22Rv1 (cell line): ENCODE data around the gene CCL17.
A peak's percentile ranks its signal among the peaks of the same experiment; 100 is the strongest.

Experiments used
- H3K27ac ChIP-seq: fragments of 450-650 bp; 2 replicates; pipeline ENCODE4 v1.5.1; 2017
- CTCF ChIP-seq: fragments of 450-650 bp; IDR thresholded peaks from 2 replicates; pipeline ENCODE4 v1.5.1; 2017; ENCODE audit warnings: mild to moderate bottlenecking
- ZFX ChIP-seq: fragments of 450-650 bp; IDR thresholded peaks from 2 replicates; pipeline ENCODE4 v1.6.1; 2017; ENCODE audit warnings: antibody characterized with exemption, borderline replicate concordance

The CCL17 gene

GRCh38 chr16:57360321-57360935, 44.1 kb upstream of the CCL17 start:
- TF ChIP-seq ZFX (no peak), CTCF (no peak)
- no peak overlapping the region for H3K27ac ChIP-seq

- TF ChIP-seq ZFX (no peak), CTCF (no peak)
- H3K27ac ChIP-seq, result peak overlapping the region; percentile 56
Measured at GRCh38 chr16:57361404-57361803, 43.2 kb upstream of the CCL17 start.

DNA sequence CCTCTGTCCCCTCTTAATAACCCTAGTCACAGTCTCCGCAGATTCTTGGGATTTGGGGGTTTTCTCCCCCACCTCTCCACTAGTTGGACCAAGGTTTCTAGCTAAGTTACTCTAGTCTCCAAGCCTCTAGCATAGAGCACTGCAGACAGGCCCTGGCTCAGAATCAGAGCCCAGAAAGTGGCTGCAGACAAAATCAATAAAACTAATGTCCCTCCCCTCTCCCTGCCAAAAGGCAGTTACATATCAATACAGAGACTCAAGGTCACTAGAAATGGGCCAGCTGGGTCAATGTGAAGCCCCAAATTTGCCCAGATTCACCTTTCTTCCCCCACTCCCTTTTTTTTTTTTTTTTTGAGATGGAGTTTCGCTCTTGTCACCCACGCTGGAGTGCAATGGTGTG, 40.4 kb upstream of the CCL17 start:
- TF ChIP-seq CTCF, result no peak
- TF ChIP-seq ZFX, result no peak

DNA sequence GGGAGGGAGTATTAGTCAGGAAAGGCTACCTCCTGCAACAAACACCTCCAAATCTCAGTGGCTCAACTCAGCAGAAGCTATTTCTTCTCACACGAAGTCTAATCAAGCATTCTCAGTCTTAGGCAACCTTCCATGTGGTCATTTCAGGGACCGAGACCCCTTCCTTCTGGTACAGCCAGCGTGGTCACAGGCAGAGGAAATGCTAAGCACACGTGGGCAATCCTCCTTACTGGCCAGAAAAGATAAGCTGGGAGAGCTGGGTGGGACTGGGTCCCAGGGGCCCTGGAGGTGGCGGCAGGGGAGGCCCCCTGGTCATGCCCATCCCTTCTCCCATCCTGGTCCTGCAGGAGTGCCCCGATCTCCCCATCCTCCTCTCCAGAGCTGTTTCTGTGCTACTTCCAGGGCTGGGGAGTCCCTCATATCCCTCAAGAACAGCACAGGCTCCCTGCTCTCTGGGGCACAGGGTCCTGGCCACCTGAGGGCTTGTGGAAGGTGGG, 38.0 kb upstream of the CCL17 start:
- H3K27ac ChIP-seq, result peak overlapping the region; percentile 24; the same call in 1 of the 2 replicates
- TF ChIP-seq CTCF, result no peak
- no peak for TF ChIP-seq ZFX

More for the DNA sequence above, 40.4 kb upstream of the CCL17 start:
- no peak overlapping the region for H3K27ac ChIP-seq

DNA sequence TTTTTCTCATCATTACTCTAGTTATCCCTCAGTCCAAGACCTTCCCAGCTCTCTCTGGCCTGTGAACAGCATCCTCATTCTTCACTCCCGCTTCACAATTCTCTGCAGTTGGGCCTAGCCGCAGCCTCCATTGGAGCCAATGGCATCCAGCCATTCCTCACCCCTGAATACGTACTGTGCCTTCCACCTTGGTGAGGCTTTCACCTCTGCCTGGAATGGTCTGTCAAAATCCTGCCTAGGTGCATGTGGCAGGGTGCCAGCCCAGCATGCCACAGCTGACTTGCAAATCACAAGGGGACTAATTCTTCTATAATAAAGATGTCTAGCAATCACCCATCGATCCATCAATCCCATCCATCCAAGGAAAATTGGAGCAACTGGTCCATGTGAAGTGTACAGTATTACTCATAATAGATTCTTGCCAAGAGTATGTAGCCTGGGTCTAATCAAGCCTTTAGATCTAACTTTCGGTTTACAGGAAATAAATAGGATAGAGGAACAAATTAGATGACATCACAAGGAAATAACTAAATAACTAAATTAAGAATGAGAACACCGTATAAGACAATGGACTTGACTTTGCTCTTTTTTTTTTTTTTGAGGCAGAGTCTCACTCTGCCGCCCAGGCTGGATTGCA, 37.3 kb upstream of the CCL17 start:
- TF ChIP-seq ZFX (no peak), CTCF (no peak)

GRCh38 chr16:57371494-57372371, 32.8 kb upstream of the CCL17 start:
- TF ChIP-seq CTCF (no peak), ZFX (no peak)
- peak overlapping the region; percentile 92 for H3K27ac ChIP-seq

More for the DNA sequence above, 37.3 kb upstream of the CCL17 start:
- H3K27ac ChIP-seq, result peak overlapping the region; percentile 24; the same call in 1 of the 2 replicates
